Measurements from ENCODE around the gene R3HDM2.
"Not testable (repeated sequence)": the region's sequence is repeated elsewhere in the genome, so short reads cannot be mapped to it uniquely, and the experiment has no call there.

R3HDM2 gene

GRCh38 chr12:57377103-57377840 is 53.6 kb downstream of the R3HDM2 start:
- DNase-seq (ENCODE audit: low read depth in 2 of 2), result no peak

GRCh38 chr12:57372233-57372632 is 58.6 kb downstream of the R3HDM2 start:
- no peak for DNase-seq (ENCODE audit: low read depth in 2 of 2)

GRCh38 chr12:57370696-57371095 is 60.1 kb downstream of the R3HDM2 start:
- DNase-seq (ENCODE audit: low read depth in 2 of 2), result no peak

- no peak for DNase-seq (ENCODE audit: low read depth in 2 of 2)
These were observed 60.8 kb downstream of the R3HDM2 start for GRCh38 chr12:57370072-57370471.

GRCh38 chr12:57369202-57369601 is 61.6 kb downstream of the R3HDM2 start:
- DNase-seq (ENCODE audit: low read depth in 2 of 2), result no peak

- no peak for DNase-seq (ENCODE audit: low read depth in 2 of 2)
These were observed 62.3 kb downstream of the R3HDM2 start for GRCh38 chr12:57368349-57369095.

- no peak for DNase-seq (ENCODE audit: low read depth in 2 of 2)
These were observed 63.7 kb downstream of the R3HDM2 start for GRCh38 chr12:57367121-57367520.

- DNase-seq (ENCODE audit: low read depth in 2 of 2), result no peak
These were observed 64.5 kb downstream of the R3HDM2 start for GRCh38 chr12:57366315-57366714.

- not testable (repeated sequence) for DNase-seq (ENCODE audit: low read depth in 2 of 2)
These were observed 66.7 kb downstream of the R3HDM2 start for GRCh38 chr12:57364156-57364555.

- no peak for DNase-seq (ENCODE audit: low read depth in 2 of 2)
These were observed 70.4 kb downstream of the R3HDM2 start for GRCh38 chr12:57360468-57360867.

GRCh38 chr12:57358646-57359045 is 72.2 kb downstream of the R3HDM2 start:
- DNase-seq (ENCODE audit: low read depth in 2 of 2), result no peak

- DNase-seq (ENCODE audit: low read depth in 2 of 2), result no peak
These were observed 75.1 kb downstream of the R3HDM2 start for GRCh38 chr12:57355734-57356133.

GRCh38 chr12:57352166-57352565 is 78.7 kb downstream of the R3HDM2 start:
- DNase-seq (ENCODE audit: low read depth in 2 of 2), result no peak

- DNase-seq (ENCODE audit: low read depth in 2 of 2), result no peak
These were observed 83.6 kb downstream of the R3HDM2 start for GRCh38 chr12:57347284-57347683.

- no peak for DNase-seq (ENCODE audit: low read depth in 2 of 2)
These were observed 87.0 kb downstream of the R3HDM2 start for GRCh38 chr12:57343703-57344378.

- no peak for DNase-seq (ENCODE audit: low read depth in 2 of 2)
These were observed 88.6 kb downstream of the R3HDM2 start for GRCh38 chr12:57342207-57342691.

GRCh38 chr12:57341275-57341990 is 89.4 kb downstream of the R3HDM2 start:
- no peak for DNase-seq (ENCODE audit: low read depth in 2 of 2)

GRCh38 chr12:57340104-57340503 is 90.7 kb downstream of the R3HDM2 start:
- no peak for DNase-seq (ENCODE audit: low read depth in 2 of 2)

- not testable (repeated sequence) for DNase-seq (ENCODE audit: low read depth in 2 of 2)
These were observed 94.5 kb downstream of the R3HDM2 start for GRCh38 chr12:57336299-57336698.

- DNase-seq (ENCODE audit: low read depth in 2 of 2), result no peak
These were observed 96.6 kb downstream of the R3HDM2 start for GRCh38 chr12:57334219-57334618.

GRCh38 chr12:57332646-57333312 is 98.1 kb downstream of the R3HDM2 start:
- DNase-seq (ENCODE audit: low read depth in 2 of 2), result no peak

All from stimulated activated CD4-positive, alpha-beta T cell treated with anti-CD3 and anti-CD28 coated beads, Interleukin-1b, Interleukin-23, amount 100 ng/mL, for 4 hours (primary cell).